ENCODE data around the gene PDCD1. TPM values are rescaled to one million over a fixed set of nuclear protein-coding genes. Genes with fewer than 3 reads are reported as not detected.

PDCD1 gene
- total RNA-seq, 2 donors from 2014 or later: 0.27 to 0.80 TPM

DNA sequence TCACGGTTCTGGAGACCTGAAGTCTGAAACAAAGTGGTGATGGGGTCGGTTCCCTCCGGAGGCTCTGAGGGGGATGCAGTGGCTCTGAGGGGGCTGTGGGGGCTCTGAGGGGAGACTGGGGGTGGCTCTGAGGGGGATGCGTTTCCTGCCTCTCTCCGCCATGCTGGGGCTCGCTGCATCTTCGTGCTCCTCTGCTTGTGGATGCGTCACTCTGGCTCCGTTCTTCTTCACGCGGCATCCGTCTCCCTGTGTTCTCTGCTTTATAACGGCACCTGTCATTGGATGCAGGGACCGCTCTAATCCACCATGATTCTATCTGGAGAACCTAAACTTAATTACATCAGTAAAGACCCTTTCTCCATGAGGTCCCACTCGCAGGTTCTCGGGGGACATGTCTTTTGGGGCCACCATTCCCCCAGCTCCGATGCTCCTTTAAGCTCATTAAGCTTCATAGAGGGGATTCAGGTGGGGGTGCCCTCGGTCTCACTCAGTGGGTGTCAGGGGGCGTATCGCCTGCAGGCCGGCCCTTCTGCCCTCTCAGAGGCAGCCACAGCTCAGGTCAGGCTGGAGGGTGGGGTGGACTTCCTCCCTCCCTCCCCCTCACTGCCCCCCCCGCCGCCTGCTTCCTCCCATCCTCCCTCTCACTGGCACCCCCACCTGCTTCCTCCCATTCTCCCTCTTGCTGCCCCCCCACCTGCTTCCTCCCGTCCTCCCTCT is 29.3 kb upstream of the PDCD1 start:
- no peak overlapping the region for H3K27ac ChIP-seq
- peaks cover 22% of the 10 kb centered on the region for H3K4me1 ChIP-seq (replicated peaks)
- intact Hi-C loops (cut with DNase I): loop anchor here (10.0 kb wide), 1 partner anchor 47 kb away; no protein-coding TSS in a partner anchor
- WGBS: 84% methylated on average over 24 of the region's 24 CpGs
- TF ChIP-seq CTCF (IDR thresholded peaks at IDR 0.05): no peak
- no peak for TF ChIP-seq POLR2AphosphoS5 (IDR thresholded peaks at IDR 0.05)
- no peak for TF ChIP-seq POLR2A (IDR thresholded peaks at IDR 0.05)
- H3K4me3 ChIP-seq: no peak overlapping the region
- no peak for DNase-seq (ENCODE audit: low spot score)
- no peaks in the 10 kb centered on the region for H3K27me3 ChIP-seq (replicated peaks; ENCODE audit: insufficient read depth)
- no peaks in the 10 kb centered on the region for H3K36me3 ChIP-seq
- H3K9me3 ChIP-seq: no peaks in the 10 kb centered on the region

DNA sequence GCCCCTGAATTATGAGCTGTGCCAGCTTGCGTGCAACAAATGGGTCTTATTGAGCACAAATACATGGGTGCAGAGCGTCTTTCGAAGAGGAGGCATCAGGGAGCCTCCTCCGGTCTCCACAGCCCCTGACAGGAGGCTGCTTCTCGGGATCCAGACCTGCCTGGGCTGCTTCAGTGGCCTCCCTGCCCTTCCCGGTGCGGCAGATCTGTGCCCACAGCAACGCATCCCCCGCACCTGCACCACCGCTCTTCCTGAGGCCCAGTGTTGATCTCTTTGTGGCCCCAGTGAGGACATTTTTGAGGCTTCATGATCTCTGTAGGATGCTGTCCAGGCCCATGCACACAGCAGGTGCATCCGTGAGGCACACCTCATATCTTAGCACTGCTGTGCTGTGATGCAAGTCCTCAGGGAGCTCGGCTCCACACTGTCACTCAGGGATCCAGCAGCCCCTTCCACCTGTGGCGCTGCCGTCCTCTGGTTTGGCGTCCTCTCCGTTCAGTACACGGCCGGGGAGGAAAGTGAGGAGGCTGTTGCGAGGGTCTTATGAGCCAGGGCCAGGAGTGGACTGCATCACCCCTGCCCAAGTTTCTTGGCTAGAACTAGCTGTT is 28.2 kb upstream of the PDCD1 start:
- intact Hi-C loops (cut with DNase I): loop anchor here (10.0 kb wide), 1 partner anchor 48 kb away; no protein-coding TSS in a partner anchor
- Histone ChIP-seq H3K4me3 (no peak overlapping the region), H3K36me3 (no peaks in the 10 kb centered on the region), H3K4me1 (replicated peaks) (peaks cover 12% of the 10 kb centered on the region), H3K27me3 (replicated peaks; ENCODE audit: insufficient read depth) (no peaks in the 10 kb centered on the region), H3K9me3 (no peaks in the 10 kb centered on the region), H3K27ac (no peak overlapping the region)
- 94% methylated on average over 19 of the region's 19 CpGs for WGBS
- no peak for TF ChIP-seq POLR2AphosphoS5 (IDR thresholded peaks at IDR 0.05)
- no peak for DNase-seq (ENCODE audit: low spot score)

DNA sequence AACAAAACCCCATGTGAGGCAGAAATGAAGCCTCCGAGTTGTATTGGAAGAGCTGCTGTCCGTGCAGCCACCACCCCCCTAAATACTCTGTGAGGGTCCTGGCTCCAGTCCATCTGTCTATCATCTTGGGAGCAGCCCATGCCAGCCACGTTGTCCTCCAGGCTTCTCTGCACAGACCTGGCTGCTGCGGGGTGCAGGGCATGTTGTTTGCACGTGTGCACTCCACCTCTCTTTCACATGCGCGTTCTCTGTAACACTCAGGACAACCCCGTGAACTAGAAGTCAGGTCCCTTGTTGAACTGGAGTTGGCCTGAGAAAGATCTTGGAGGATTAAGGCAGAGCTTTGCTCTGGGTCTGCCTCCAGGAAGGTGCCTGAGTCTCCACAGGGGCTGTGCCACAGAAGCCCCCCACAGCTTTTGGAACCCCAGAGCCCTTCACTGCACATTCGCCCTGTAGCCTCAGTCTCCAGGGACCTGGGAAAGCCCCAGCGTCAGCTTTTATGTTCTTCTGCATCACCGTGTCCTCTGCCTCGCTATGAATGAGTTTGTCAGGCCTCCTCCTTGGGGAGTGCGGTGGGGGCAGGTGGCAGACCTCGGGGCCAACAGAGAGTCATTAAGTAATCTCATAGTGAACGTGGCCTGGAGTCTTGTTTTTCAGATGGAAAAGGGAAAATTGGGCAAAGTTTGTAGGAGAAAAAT is 27.4 kb upstream of the PDCD1 start:
- 77% methylated on average over 15 of the region's 15 CpGs for WGBS
- no peak overlapping the region for H3K4me3 ChIP-seq
- peaks cover 6% of the 10 kb centered on the region for H3K4me1 ChIP-seq (replicated peaks)
- H3K27ac ChIP-seq: no peak overlapping the region
- DNase-seq (ENCODE audit: low spot score): no peak
- H3K36me3 ChIP-seq: no peaks in the 10 kb centered on the region
- H3K27me3 ChIP-seq (replicated peaks; ENCODE audit: insufficient read depth): no peaks in the 10 kb centered on the region
- H3K9me3 ChIP-seq: no peaks in the 10 kb centered on the region
- intact Hi-C loops (cut with DNase I): loop anchor here (10.0 kb wide), 1 partner anchor 49 kb away; no protein-coding TSS in a partner anchor
- TF ChIP-seq POLR2A (IDR thresholded peaks at IDR 0.05) (no peak), POLR2AphosphoS5 (IDR thresholded peaks at IDR 0.05) (no peak)

DNA sequence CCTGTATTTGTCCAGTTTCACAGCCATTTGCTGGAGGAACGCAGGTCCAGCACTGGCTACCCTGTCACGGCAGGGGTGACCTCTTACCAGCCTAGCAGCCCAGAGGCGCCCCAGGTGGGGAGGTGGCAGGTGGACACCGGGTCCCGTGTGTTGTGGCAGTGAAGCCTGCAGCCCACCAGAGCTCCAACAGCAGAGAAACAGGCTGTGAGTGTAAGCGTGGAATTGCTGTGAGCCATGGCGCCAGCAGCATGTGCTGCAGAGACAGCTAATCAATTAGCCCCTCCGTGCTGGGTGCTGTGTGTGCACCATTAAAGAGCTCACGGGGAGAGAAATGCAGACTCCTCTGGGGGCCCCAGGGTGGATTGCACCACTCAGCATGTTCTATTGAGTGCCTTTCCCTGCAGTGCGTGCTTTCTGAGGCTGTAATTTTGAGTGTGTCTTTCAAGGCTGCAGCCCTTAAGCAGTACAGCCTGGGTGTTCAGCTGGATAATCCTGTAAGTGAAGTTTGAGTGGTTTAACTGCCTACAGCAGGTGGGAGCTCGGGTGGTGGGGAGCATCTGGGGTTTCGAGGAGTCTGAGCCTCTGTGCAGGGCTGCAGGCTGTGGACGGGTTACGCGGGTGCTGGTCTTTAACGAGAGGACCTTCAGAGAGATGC is 26.7 kb upstream of the PDCD1 start:
- intact Hi-C loops (cut with DNase I): loop anchor here (10.0 kb wide), 1 partner anchor 49 kb away; no protein-coding TSS in a partner anchor
- Histone ChIP-seq H3K4me3 (no peak overlapping the region), H3K36me3 (no peaks in the 10 kb centered on the region), H3K27ac (no peak overlapping the region), H3K9me3 (no peaks in the 10 kb centered on the region), H3K27me3 (replicated peaks; ENCODE audit: insufficient read depth) (no peaks in the 10 kb centered on the region), H3K4me1 (replicated peaks) (no peaks in the 10 kb centered on the region)
- no peak for TF ChIP-seq CTCF (IDR thresholded peaks at IDR 0.05)
- no peak for DNase-seq (ENCODE audit: low spot score)
- 86% methylated on average over 16 of the region's 16 CpGs for WGBS

DNA sequence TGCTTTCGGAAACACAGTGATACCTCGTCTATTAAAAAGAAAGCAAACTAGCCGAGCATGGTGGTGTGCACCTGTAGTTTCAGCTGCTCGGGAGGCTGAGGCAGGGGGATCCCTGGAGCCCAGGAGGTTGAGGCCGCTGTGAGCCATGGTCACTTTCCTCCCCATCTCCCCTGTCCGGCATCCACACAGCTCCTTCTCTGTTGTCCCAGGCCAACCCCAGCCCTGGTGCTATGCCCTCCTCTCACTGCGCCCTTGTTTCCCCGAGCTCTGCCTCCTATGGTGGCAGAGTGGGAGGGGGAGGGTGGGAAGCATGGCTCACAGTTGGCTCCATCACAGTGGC is 26.2 kb upstream of the PDCD1 start:
- Histone ChIP-seq H3K4me1 (replicated peaks) (no peaks in the 10 kb centered on the region), H3K4me3 (no peak overlapping the region), H3K9me3 (no peaks in the 10 kb centered on the region), H3K36me3 (no peaks in the 10 kb centered on the region), H3K27ac (no peak overlapping the region), H3K27me3 (replicated peaks; ENCODE audit: insufficient read depth) (no peaks in the 10 kb centered on the region)
- intact Hi-C loops (cut with DNase I): loop anchor here (5.0 to 10.0 kb wide), 2 partner anchors 50 to 183 kb away; partner anchors contain the start of gene ING5
- TF ChIP-seq POLR2AphosphoS5 (IDR thresholded peaks at IDR 0.05) (no peak), POLR2A (IDR thresholded peaks at IDR 0.05) (no peak), CTCF (IDR thresholded peaks at IDR 0.05) (no peak)
- WGBS: 99% methylated on average over 8 of the region's 8 CpGs
- DNase-seq (ENCODE audit: low spot score): no peak
